ENCODE results near the gene PRSS12. TPM values are rescaled to one million over a fixed set of nuclear protein-coding genes. Genes with fewer than 3 reads are reported as not detected.

The PRSS12 gene
- total RNA-seq, 1 experiment from 2014 or later, result 11.3 TPM

- Histone ChIP-seq H3K9me2 (ENCODE audit: insufficient read depth) (no peaks in the 10 kb centered on the region), H3K79me2 (ENCODE audit: low read depth) (no peaks in the 10 kb centered on the region), H3K27ac (no peak overlapping the region), H4K20me1 (ENCODE audit: insufficient read depth) (no peaks in the 10 kb centered on the region), H3K4me1 (replicated peaks; ENCODE audit: insufficient read depth) (no peaks in the 10 kb centered on the region), H3K4me2 (no peak overlapping the region), H3K4me3 (no peak overlapping the region), H3K9me3 (ENCODE audit: insufficient read depth, low read depth) (no peaks in the 10 kb centered on the region), H3K36me3 (ENCODE audit: low read depth) (no peaks in the 10 kb centered on the region), H3F3A (ENCODE audit: insufficient read depth, low read depth) (no peaks in the 10 kb centered on the region), H3K27me3 (ENCODE audit: insufficient read depth, low read depth) (no peaks in the 10 kb centered on the region), H2AFZ (no peak overlapping the region)
- POLR2A ChIA-PET (ENCODE audit: unreplicated experiment), result no interaction called here
- no peak for DNase-seq
- BruUV-seq (replicated peaks), result no TSS peak
- CTCF ChIA-PET, result no interaction called here
- intact Hi-C loops (cut with micrococcal nuclease; ENCODE audit: unreplicated experiment), result loop anchor here (10.0 kb wide), 2 partner anchors 215 to 395 kb away; partner anchors contain the start of gene METTL14
- TF ChIP-seq EZH2 (IDR thresholded peaks at IDR 0.05; ENCODE audit: low read depth), result no peak
- TF ChIP-seq, protein P1, sequence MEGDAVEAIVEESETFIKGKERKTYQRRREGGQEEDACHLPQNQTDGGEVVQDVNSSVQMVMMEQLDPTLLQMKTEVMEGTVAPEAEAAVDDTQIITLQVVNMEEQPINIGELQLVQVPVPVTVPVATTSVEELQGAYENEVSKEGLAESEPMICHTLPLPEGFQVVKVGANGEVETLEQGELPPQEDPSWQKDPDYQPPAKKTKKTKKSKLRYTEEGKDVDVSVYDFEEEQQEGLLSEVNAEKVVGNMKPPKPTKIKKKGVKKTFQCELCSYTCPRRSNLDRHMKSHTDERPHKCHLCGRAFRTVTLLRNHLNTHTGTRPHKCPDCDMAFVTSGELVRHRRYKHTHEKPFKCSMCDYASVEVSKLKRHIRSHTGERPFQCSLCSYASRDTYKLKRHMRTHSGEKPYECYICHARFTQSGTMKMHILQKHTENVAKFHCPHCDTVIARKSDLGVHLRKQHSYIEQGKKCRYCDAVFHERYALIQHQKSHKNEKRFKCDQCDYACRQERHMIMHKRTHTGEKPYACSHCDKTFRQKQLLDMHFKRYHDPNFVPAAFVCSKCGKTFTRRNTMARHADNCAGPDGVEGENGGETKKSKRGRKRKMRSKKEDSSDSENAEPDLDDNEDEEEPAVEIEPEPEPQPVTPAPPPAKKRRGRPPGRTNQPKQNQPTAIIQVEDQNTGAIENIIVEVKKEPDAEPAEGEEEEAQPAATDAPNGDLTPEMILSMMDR (conservative IDR thresholded peaks at IDR 0.05), result no peak
Observed at GRCh38 chr4:118289794-118290193, 63.0 kb downstream of the PRSS12 start.

GRCh38 chr4:118287711-118288451, 64.9 kb downstream of the PRSS12 start:
- intact Hi-C loops (cut with micrococcal nuclease; ENCODE audit: unreplicated experiment), result loop anchor here (10.0 kb wide), 2 partner anchors 217 to 397 kb away; partner anchors contain the start of gene METTL14
- ChIA-PET CTCF (interaction anchor here (0.6 kb wide), 1 partner anchor 64 kb away, joined by 4 read pairs; no protein-coding TSS in a partner anchor), POLR2A (ENCODE audit: unreplicated experiment) (no interaction called here)
- Histone ChIP-seq H3K9me2 (ENCODE audit: insufficient read depth) (no peaks in the 10 kb centered on the region), H3K9me3 (ENCODE audit: insufficient read depth, low read depth) (no peaks in the 10 kb centered on the region), H2AFZ (no peak overlapping the region), H3K27ac (no peak overlapping the region), H3K4me1 (replicated peaks; ENCODE audit: insufficient read depth) (no peaks in the 10 kb centered on the region), H3K36me3 (ENCODE audit: low read depth) (no peaks in the 10 kb centered on the region), H3K4me2 (no peak overlapping the region), H4K20me1 (ENCODE audit: insufficient read depth) (no peaks in the 10 kb centered on the region), H3K27me3 (ENCODE audit: insufficient read depth, low read depth) (no peaks in the 10 kb centered on the region), H3K4me3 (no peak overlapping the region), H3F3A (ENCODE audit: insufficient read depth, low read depth) (peaks cover 7% of the 10 kb centered on the region; the same call in 1 of the 2 replicates), H3K79me2 (ENCODE audit: low read depth) (no peaks in the 10 kb centered on the region)
- no peak for DNase-seq
- BruUV-seq (replicated peaks), result no TSS peak
- TF ChIP-seq EZH2 (IDR thresholded peaks at IDR 0.05; ENCODE audit: low read depth), result no peak
- TF ChIP-seq, protein P1 (conservative IDR thresholded peaks at IDR 0.05), result no peak

DNA sequence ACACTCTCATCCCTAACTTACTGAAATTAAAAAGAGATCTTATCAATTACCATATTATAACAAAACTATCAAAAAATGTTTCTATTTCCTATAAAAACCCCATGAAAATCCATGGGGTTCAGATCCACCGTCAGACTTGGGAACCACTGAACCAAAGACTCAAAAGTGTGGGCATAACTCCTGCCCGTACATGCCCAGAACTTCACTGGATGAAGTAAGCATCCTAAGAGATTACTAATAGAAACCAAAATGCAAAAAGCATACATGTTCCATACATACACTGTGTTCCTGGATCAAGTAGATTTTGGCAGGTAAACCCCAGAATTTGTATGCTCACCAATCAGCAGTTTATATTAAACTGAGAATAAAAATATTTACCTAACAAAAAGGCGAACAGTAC, 66.1 kb downstream of the PRSS12 start:
- Histone ChIP-seq H2AFZ (no peak overlapping the region), H3K79me2 (ENCODE audit: low read depth) (no peaks in the 10 kb centered on the region), H3K4me3 (no peak overlapping the region), H3K27me3 (ENCODE audit: insufficient read depth, low read depth) (no peaks in the 10 kb centered on the region), H3K9me3 (ENCODE audit: insufficient read depth, low read depth) (no peaks in the 10 kb centered on the region), H3K9me2 (ENCODE audit: insufficient read depth) (no peaks in the 10 kb centered on the region), H3K4me1 (replicated peaks; ENCODE audit: insufficient read depth) (peaks cover 6% of the 10 kb centered on the region; the same call in 1 of the 2 replicates), H3K27ac (no peak overlapping the region), H4K20me1 (ENCODE audit: insufficient read depth) (no peaks in the 10 kb centered on the region), H3K4me2 (no peak overlapping the region), H3F3A (ENCODE audit: insufficient read depth, low read depth) (peaks cover 19% of the 10 kb centered on the region; the same call in 1 of the 2 replicates), H3K36me3 (ENCODE audit: low read depth) (no peaks in the 10 kb centered on the region)
- TF ChIP-seq EZH2 (IDR thresholded peaks at IDR 0.05; ENCODE audit: low read depth), result no peak
- TF ChIP-seq, protein P1 (conservative IDR thresholded peaks at IDR 0.05), result no peak
- CTCF ChIA-PET, result no interaction called here
- POLR2A ChIA-PET (ENCODE audit: unreplicated experiment), result no interaction called here
- DNase-seq, result no peak
- no TSS peak for BruUV-seq (replicated peaks)
- intact Hi-C loops (cut with micrococcal nuclease; ENCODE audit: unreplicated experiment), result loop anchor here (10.0 kb wide), 2 partner anchors 218 to 398 kb away; partner anchors contain the start of gene METTL14
